GM21367 (cell line): Measurements from ENCODE around the gene MAN1C1.
"Not testable (repeated sequence)": the region's sequence is repeated elsewhere in the genome, so short reads cannot be mapped to it uniquely, and the experiment has no call there.

Experiments
- ATAC-seq: cut with Tn5 transposase; IDR thresholded peaks from one replicate; pipeline ENCODE4 v1.9.1; 2021; ENCODE audit not compliant: unreplicated experiment

MAN1C1 gene

DNA sequence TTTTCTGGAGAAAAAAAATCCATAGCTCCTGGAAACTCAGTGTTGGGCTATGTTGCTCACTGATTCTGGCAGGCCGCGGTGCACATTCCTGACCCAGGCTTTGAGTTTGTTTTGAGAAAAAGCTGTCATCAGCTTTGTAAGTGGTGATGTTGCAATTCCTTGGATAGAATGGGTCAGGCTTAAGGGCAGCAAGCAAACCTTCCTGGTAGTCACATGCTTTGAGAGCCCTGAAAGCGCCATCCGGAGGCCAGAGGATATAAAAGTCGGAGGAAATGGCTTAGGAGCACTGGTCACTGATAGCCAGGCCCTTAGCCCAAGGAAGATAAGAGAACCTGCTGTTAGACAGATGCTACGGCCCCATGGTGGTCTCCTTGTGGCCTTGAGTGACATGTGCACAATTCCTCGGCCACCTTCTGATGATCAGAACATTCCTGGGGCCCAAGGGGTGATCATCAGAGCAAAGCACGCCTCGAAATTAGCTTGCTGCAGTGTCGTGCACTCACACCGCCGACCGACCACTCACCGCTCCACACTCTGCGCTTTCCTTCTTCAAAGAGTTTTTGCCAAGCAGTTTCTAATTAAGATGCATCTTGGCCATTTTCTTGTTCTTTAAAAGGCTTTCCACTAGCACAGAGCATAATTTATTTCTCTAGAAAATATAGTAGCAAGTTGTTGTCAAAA, 78.6 kb downstream of the MAN1C1 start:
- ATAC-seq: no peak

DNA sequence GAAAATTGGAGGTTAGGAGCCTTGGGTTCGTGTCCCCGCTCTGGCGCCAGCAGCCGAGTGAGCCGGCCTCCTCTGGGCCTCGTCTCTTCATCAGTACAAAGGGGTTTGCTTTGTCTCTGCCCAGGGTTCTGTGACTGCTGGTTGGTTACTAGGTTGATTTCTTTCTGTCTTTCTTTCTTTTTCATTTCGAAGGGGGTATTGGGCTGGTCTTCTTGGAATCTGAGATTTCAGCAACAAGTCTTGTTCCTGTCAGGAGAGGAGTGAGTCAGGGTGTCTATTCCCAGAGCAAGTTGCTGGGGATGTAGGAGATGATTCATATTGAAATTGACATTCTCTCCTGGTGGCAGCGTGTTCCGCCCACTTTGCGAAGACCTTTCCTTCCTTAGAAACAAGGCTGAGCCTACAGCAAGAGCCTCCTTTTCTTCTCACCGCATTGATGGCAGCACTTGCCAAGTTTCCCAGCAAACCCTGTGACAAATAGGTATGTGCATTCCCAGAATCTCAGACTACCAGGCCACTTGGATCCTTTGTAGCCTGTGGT, 79.2 kb downstream of the MAN1C1 start:
- no peak for ATAC-seq

GRCh38 chr1:25696643-25697042, 80.1 kb downstream of the MAN1C1 start:
- not testable (repeated sequence) for ATAC-seq

GRCh38 chr1:25697435-25698217, 81.0 kb downstream of the MAN1C1 start:
- no peak for ATAC-seq

GRCh38 chr1:25698252-25698651, 81.7 kb downstream of the MAN1C1 start:
- ATAC-seq: no peak

DNA sequence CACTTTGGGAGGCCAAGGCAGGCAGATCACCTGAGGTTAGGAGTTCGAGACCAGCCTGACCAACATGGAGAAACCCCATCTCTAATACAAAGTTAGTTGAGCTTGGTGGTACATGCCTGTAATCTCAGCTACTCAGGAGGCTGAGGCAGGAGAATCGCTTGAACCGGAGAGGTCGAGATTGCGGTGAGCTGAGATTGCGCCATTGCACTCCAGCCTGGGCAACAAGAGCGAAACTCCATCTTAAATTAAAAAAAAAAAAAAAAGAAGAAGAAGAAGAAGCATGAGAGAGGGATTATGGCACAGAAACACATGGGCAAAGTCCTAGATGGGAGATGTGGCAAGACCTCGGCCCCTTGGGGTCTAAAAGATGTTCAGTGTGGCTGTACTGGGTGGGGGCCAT, 82.5 kb downstream of the MAN1C1 start:
- ATAC-seq: not testable (repeated sequence)

DNA sequence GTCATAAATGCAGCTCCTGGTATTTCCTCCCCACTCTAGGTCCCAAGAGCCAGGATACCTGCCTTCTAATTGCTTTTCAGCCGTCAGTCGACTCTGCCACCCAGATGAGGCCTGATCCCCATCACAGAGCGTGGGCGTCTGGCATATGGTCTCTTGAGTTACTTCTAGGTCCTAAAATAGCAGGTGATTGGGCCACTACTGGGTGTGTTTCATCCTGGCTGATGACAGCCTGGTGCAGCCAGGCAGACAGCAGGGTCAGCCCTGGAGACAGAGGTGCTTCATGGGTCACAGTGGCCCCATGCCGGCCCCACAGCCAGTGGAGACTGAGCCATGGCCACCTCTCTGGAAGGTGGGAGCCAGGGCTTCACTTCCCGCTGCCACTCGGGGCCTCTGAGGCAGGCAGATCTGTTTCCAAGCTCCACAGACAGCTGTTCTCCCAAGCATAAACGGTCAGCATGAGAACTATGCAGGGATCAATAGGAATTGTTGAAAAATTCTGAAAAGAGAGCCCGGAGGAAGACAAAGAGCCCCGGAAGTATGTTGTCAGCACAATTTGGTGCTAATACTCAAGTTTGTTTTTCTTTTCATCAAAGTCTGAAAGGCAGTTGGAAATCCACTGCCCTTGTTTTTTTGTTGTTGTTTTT, 83.0 kb downstream of the MAN1C1 start:
- ATAC-seq: no peak

- no peak for ATAC-seq
Measured at GRCh38 chr1:25700144-25700523, 83.5 kb downstream of the MAN1C1 start.

GRCh38 chr1:25700626-25701025, 84.0 kb downstream of the MAN1C1 start:
- no peak for ATAC-seq

GRCh38 chr1:25701030-25701785, 84.6 kb downstream of the MAN1C1 start:
- no peak for ATAC-seq

DNA sequence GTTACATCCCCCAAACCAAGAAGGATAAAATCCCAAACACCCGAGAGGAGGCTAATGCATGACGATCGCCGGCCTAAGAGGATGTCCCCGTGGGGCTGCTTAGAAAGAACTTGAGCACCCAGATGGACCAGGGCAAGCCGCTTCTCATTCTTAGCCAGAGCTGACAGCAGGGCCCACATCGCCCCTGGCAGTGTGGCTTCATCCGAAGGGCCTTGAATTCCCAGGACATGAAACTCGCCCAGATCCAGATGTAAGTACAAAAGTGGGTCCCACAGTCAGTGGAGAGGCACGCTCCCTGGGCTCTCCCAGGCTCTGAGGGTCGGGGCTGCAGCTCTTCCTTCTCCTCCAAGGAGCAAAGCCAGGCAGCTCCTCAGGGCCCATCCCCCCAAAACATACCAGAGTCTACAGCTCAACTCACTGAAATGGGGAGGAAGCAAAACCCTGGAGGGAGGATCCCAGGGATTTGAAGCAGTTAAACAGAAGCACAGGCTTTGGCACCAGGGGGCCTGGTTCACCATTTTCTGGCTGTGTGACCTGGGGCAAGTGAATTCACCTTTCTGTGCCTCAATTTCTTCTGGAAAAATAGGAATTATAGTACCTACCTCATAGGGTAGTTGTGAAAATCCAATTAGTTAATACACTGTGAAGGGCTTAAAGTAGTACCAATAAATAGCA, 85.6 kb downstream of the MAN1C1 start:
- ATAC-seq: no peak

DNA sequence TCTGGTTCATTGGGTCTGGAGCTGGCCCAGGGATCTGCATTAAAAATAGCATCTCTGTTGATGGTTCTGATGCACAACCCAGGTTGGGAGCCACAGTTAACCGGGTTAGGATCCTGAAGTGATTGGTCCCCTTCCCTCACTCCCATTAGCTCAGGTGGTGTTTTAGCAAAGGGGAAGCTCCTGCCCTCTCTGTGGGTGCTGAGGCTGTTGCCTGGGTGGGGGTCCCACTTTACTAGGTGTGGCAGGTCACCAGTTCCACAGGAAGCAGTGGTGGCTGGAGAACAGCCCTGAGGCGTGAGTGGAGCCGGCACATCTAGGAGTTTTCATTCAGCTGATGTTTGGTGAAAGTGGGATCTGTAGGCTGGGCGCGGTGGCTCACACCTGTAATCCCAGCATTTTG, 86.5 kb downstream of the MAN1C1 start:
- no peak for ATAC-seq

DNA sequence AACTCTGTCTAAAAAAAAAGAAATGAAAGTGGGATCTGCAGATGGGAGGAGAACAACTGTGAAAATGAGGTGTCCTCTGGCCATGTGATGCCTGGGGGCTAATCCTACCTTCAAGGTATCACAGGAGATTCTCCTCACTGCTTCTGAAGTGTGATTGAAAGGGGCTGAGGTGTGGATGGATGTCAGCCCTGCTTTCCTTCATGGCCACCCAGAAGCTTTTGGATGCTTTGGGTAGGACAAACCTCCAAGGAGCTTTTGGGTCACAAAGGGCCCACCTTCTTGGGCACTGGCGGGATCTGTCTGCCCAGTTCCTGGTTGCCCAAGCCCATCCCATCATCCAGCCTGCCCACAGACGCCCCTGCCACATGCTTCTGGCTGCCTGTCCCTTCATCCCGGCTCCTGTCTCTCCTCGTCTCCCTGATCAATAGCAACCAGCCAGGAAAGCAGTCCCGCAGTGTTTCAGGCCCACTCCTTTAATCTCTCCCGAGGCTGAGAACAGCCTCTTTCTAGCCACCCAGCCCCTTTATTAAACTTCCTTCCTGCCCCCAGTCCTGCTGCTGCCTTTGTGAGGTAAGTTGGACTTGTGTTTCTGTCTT, 87.2 kb downstream of the MAN1C1 start:
- ATAC-seq: no peak

DNA sequence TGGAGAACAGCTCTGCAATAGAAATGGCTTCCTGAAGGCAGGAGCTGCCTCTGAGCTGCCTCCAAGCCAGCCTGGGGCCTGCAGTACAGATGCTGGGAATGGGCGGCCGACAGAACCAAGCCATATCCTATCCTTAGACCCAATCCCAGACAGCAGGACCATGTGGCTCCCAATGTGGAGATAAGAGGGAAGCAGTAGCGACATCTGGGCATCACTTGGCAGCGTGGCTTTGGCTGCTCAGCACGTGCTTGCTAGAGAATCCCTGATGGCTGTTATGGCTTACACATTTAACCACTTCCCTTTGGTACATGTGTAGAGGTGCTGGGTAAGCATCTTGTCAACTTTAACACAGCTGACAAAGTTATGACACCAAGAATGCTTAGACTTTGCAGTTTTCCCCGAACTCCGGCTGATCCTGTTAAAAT, 87.7 kb downstream of the MAN1C1 start:
- no peak for ATAC-seq

GRCh38 chr1:25705699-25706098, 89.1 kb downstream of the MAN1C1 start:
- no peak for ATAC-seq

DNA sequence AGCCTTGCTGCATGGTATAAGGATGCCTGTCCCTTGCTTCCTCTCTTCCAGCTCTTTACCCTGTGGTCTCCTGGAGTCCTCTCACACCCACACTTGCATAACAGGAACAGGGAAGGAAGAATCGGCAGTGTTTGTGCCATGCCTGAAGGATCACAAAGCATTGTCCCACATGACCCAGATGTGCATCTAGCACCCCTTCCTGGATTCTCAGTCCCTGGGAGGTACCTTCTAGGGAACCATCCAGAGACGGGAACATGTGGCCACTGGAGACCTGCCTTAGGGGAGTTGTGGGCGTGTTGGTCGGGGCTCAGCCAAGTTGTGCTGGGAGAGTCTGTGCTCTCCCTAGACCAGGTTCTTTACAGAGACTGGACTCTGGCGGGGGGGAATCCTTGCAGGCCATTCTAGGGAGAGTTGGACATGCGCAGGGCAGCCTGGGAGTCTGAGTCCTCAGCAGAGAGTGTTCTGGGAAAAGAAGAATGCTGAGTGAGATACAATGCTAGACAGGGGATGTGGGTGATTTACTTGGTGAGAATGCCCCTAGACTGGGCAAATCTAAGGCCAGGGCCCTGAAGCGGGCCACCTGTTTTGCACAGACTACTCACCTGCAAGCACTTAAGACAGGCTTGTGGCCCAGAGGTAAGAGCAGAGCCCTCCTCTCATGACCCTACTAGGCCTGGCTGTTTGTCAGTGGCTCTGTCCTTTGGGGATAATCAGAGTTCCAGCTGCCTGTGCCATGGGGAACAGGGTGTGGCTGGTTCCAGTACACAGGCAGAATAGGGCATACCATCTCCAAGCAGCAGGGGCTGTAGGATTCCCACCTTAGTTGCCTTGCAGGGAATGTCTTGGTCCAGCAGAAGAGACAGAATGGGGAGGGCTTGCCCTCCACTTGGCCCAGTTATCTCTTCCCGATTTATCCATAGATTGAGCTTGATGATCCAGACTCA, 89.8 kb downstream of the MAN1C1 start:
- ATAC-seq: no peak

- ATAC-seq: no peak
Measured at GRCh38 chr1:25707280-25708016, 90.9 kb downstream of the MAN1C1 start.

DNA sequence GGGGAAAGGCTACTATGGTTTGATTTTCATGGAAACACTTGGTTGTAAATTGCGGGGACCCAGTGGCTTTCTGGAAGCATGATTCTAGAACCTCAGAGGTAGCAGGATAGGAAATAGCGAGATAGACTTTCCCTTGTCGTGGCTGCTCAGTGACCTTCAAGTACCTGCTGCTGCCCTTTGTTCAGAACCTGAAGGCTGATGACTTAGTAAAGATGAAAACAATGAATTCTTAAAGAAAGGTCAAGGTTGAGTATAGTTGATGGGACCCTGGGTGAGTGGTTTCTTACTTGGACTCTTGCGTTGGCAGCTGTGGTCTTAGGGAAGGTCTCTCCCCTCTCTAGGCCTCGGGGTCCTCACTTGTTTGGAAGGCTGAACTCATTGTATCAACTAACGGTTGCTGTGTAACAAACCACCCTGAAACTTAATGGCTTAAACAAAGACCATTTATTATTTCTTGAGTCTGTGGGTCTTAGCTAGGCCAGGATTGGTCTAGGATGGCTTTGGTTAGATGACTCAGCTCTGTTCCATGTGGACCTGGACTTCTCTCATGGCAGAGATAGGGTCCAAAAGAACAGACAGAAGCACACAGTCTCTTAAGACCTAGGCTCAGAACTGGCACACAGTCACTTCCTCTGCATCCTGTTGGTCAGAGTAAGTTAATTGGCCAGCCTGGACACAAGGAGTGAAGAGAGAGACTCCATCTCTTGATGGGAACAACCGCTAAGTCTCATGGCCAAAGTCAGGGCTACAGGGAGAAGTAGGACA, 94.2 kb downstream of the MAN1C1 start:
- ATAC-seq: no peak
